ENCODE measurements around the gene TLE5.

The TLE5 gene

GRCh38 chr19:3062165-3063105, at the start of gene TLE5:
Gene TLE5 (minus strand): TSS chr19:3062495. CDS start chr19:3062200, 295 bp downstream.
- peak; percentile 80 for DNase-seq (ENCODE audit: extremely low read depth, insufficient read length)
- peak within 1 kb of the TSS; percentile 79 for H3K4me3 ChIP-seq (replicated peaks; ENCODE audit: low read depth, low read length)

GRCh38 chr19:3111586-3112247, 49.4 kb upstream of the TLE5 start:
- no peak for DNase-seq (ENCODE audit: extremely low read depth, insufficient read length)
- no peak for TF ChIP-seq CTCF (IDR thresholded peaks at IDR 0.05; ENCODE audit: insufficient read depth, low read length, poor library complexity, severe bottlenecking)
- Histone ChIP-seq H3K36me3 (ENCODE audit: control insufficient read depth, insufficient read depth, low read length) (no peaks in the 10 kb centered on the region), H3K27me3 (replicated peaks; ENCODE audit: control insufficient read depth, insufficient read depth, low read length) (no peaks in the 10 kb centered on the region), H3K4me3 (replicated peaks; ENCODE audit: low read depth, low read length) (no peak overlapping the region)

More at GRCh38 chr19:3062165-3063105, at the start of gene TLE5:
- peaks cover 14% of the 10 kb centered on the region for H3K36me3 ChIP-seq (ENCODE audit: control insufficient read depth, insufficient read depth, low read length)
- no peak for TF ChIP-seq CTCF (IDR thresholded peaks at IDR 0.05; ENCODE audit: insufficient read depth, low read length, poor library complexity, severe bottlenecking)
- no peaks in the 10 kb centered on the region for H3K27me3 ChIP-seq (replicated peaks; ENCODE audit: control insufficient read depth, insufficient read depth, low read length)

- TF ChIP-seq CTCF (IDR thresholded peaks at IDR 0.05; ENCODE audit: insufficient read depth, low read length, poor library complexity, severe bottlenecking), result no peak
- no peaks in the 10 kb centered on the region for H3K36me3 ChIP-seq (ENCODE audit: control insufficient read depth, insufficient read depth, low read length)
- peak; percentile 9 for DNase-seq (ENCODE audit: extremely low read depth, insufficient read length)
- no peaks in the 10 kb centered on the region for H3K27me3 ChIP-seq (replicated peaks; ENCODE audit: control insufficient read depth, insufficient read depth, low read length)
- no peak overlapping the region for H3K4me3 ChIP-seq (replicated peaks; ENCODE audit: low read depth, low read length)
Measured at GRCh38 chr19:3110126-3110825, 48.0 kb upstream of the TLE5 start.

GRCh38 chr19:3109491-3109890, 47.2 kb upstream of the TLE5 start:
- DNase-seq (ENCODE audit: extremely low read depth, insufficient read length), result peak; percentile 6
- Histone ChIP-seq H3K36me3 (ENCODE audit: control insufficient read depth, insufficient read depth, low read length) (no peaks in the 10 kb centered on the region), H3K27me3 (replicated peaks; ENCODE audit: control insufficient read depth, insufficient read depth, low read length) (no peaks in the 10 kb centered on the region), H3K4me3 (replicated peaks; ENCODE audit: low read depth, low read length) (no peak overlapping the region)
- TF ChIP-seq CTCF (IDR thresholded peaks at IDR 0.05; ENCODE audit: insufficient read depth, low read length, poor library complexity, severe bottlenecking), result no peak

GRCh38 chr19:3108775-3109174, 46.5 kb upstream of the TLE5 start:
- Histone ChIP-seq H3K27me3 (replicated peaks; ENCODE audit: control insufficient read depth, insufficient read depth, low read length) (no peaks in the 10 kb centered on the region), H3K36me3 (ENCODE audit: control insufficient read depth, insufficient read depth, low read length) (no peaks in the 10 kb centered on the region), H3K4me3 (replicated peaks; ENCODE audit: low read depth, low read length) (no peak overlapping the region)
- TF ChIP-seq CTCF (IDR thresholded peaks at IDR 0.05; ENCODE audit: insufficient read depth, low read length, poor library complexity, severe bottlenecking), result peak; percentile 91
- DNase-seq (ENCODE audit: extremely low read depth, insufficient read length), result peak; percentile 32
